Panc1 (cell line): ENCODE results near the gene SHROOM3.

Experiments
- POLR2AphosphoS5 ChIP-seq: IDR thresholded peaks from 2 replicates; pipeline ENCODE4 v1.6.1; 2012; ENCODE audit warnings: mild to moderate bottlenecking, low read depth, low read length, moderate library complexity
- SIN3A ChIP-seq: IDR thresholded peaks from 2 replicates; pipeline ENCODE4 v1.6.1; 2012; ENCODE audit warnings: low read depth, mild to moderate bottlenecking, low read length, moderate library complexity, borderline replicate concordance; ENCODE audit not compliant: insufficient read depth
- TF ChIP-seq, protein P1 (sequence below): fragments of 450-650 bp; IDR thresholded peaks from 2 replicates; pipeline ENCODE4 v1.5.1; 2017; ENCODE audit warnings: mild to moderate bottlenecking

- TF ChIP-seq, protein P1, sequence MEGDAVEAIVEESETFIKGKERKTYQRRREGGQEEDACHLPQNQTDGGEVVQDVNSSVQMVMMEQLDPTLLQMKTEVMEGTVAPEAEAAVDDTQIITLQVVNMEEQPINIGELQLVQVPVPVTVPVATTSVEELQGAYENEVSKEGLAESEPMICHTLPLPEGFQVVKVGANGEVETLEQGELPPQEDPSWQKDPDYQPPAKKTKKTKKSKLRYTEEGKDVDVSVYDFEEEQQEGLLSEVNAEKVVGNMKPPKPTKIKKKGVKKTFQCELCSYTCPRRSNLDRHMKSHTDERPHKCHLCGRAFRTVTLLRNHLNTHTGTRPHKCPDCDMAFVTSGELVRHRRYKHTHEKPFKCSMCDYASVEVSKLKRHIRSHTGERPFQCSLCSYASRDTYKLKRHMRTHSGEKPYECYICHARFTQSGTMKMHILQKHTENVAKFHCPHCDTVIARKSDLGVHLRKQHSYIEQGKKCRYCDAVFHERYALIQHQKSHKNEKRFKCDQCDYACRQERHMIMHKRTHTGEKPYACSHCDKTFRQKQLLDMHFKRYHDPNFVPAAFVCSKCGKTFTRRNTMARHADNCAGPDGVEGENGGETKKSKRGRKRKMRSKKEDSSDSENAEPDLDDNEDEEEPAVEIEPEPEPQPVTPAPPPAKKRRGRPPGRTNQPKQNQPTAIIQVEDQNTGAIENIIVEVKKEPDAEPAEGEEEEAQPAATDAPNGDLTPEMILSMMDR: no peak
- TF ChIP-seq SIN3A (no peak), POLR2AphosphoS5 (no peak)
These were observed 314.3 kb downstream of the SHROOM3 start for GRCh38 chr4:76749355-76749754.
